Esophagus muscularis mucosa (tissue), 4 donors: ENCODE data around the gene PITPNB.

Experiments used
- EP300 ChIP-seq: sonication (generic); formaldehyde crosslinking; IDR thresholded peaks from one replicate; pipeline ENCODE4 v1.6.1; 2017; ENCODE audit warnings: antibody characterized with exemption
- POLR2A ChIP-seq: fragments of 450-650 bp; IDR thresholded peaks from one replicate; pipeline ENCODE4 v1.6.1; 2017; ENCODE audit warnings: antibody characterized with exemption, moderate library complexity, mild to moderate bottlenecking, low read depth
- TF ChIP-seq, protein P1 (sequence below), 3 experiments: fragments of 200-600 bp in 2 of 3; fragments of 450-650 bp in 1 of 3; sonication (generic) in 2 of 3; IDR thresholded peaks; one replicate each; pipeline ENCODE4 v1.5.1; 2017 to 2019; ENCODE audit warnings: antibody characterized with exemption in 3 of 3, mild to moderate bottlenecking in 2 of 3, moderate library complexity in 1 of 3

DNA sequence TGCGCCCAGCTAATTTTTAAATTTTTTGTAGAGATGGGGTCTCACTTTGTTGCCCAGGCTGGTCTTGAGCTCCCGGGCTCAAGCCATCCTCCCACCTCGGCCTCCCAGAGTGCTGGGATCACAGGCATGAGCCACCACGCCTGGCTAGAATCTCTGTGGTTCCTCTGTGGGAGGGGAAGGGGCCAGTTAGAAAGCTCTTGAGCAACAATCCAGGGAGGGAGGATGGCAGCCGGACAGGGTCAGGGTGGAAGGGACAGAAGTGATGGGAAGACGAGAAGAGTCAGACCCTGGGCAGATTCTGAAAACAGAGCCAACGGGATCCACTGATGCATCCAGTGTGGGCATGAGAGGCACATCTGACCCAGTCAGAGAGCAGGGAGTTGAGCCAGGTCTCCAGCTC lies 78.6 kb downstream of the PITPNB start:
- TF ChIP-seq, protein P1, sequence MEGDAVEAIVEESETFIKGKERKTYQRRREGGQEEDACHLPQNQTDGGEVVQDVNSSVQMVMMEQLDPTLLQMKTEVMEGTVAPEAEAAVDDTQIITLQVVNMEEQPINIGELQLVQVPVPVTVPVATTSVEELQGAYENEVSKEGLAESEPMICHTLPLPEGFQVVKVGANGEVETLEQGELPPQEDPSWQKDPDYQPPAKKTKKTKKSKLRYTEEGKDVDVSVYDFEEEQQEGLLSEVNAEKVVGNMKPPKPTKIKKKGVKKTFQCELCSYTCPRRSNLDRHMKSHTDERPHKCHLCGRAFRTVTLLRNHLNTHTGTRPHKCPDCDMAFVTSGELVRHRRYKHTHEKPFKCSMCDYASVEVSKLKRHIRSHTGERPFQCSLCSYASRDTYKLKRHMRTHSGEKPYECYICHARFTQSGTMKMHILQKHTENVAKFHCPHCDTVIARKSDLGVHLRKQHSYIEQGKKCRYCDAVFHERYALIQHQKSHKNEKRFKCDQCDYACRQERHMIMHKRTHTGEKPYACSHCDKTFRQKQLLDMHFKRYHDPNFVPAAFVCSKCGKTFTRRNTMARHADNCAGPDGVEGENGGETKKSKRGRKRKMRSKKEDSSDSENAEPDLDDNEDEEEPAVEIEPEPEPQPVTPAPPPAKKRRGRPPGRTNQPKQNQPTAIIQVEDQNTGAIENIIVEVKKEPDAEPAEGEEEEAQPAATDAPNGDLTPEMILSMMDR (IDR thresholded peaks at IDR 0.05): no peak
- TF ChIP-seq POLR2A (no peak), EP300 (no peak)
